Psoas muscle (tissue), 8 donors: ENCODE results near the gene SLC47A2. TPM values are rescaled to one million over a fixed set of nuclear protein-coding genes. Genes with fewer than 3 reads are reported as not detected.

Experiments
- ATAC-seq, 4 donors: fragments of 200-7000 bp; cut with Tn5 transposase; one replicate each; pipeline ENCODE4 v1.9.1; 2020; ENCODE audit warnings: moderate library complexity in 3 of 4, mild to moderate bottlenecking in 2 of 4
- DNase-seq, 2 donors: peaks; one replicate each; pipeline ENCODE4 v3.0.0-alpha.2; 2020
- H3K27ac ChIP-seq: fragments of 200-600 bp; one replicate; pipeline ENCODE4 v1.8.0; 2022
- H3K27me3 ChIP-seq, 3 donors: fragments of 200-600 bp in 1 of 3; one replicate each; pipeline versions ENCODE4 v1.6.1 to v1.8.0; 2013 to 2022; ENCODE audit warnings: low read length in 2 of 3, mild to moderate bottlenecking in 2 of 3, moderate library complexity in 1 of 3; ENCODE audit not compliant: insufficient read depth in 3 of 3
- H3K36me3 ChIP-seq, 2 donors: fragments of 200-600 bp in 1 of 2; one replicate each; pipeline versions ENCODE4 v1.6.1 to v1.8.0; 2013 to 2022; ENCODE audit warnings: low read depth in 1 of 2, mild to moderate bottlenecking in 1 of 2, moderate library complexity in 1 of 2; ENCODE audit not compliant: insufficient read depth in 1 of 2
- H3K4me1 ChIP-seq: fragments of 200-600 bp; one replicate; pipeline ENCODE4 v1.8.0; 2022
- H3K4me3 ChIP-seq: fragments of 200-600 bp; one replicate; pipeline ENCODE4 v1.8.0; 2022; ENCODE audit warnings: mild to moderate bottlenecking
- H3K9me3 ChIP-seq: fragments of 200-600 bp; one replicate; pipeline ENCODE4 v1.8.0; 2022
- CTCF ChIP-seq: fragments of 200-600 bp; IDR thresholded peaks from one replicate; pipeline ENCODE4 v1.8.0; 2022; ENCODE audit warnings: antibody characterized with exemption
- WGBS, 3 donors: extraction: QIAGEN DNeasy Blood & Tissue Kit; methylation state at CpG; one replicate each; pipeline versions ENCODE4 v1.1.6 to v1.1.7; 2013; 5-methylcytosine and 5-hydroxymethylcytosine counted together
- intact Hi-C, 2 donors: fragments of 100-400 bp; cut with DNase I; formaldehyde crosslinking; loops; one replicate each; pipeline versions ENCODE4 v1.11.0 to v1.14.2; 2022
- polyA plus RNA-seq, 3 donors: library from polyadenylated mRNA; stranded (reverse); fragments of 200-250 nt; gene quantifications; one replicate each; pipeline ENCODE4 v1.2.3, GENCODE V29; 2013
- total RNA-seq, 4 donors: library from RNA; stranded (reverse); fragmentation: NEBNext Ultra II Directional in 2 of 4; extraction: Animal tissue kit (Norgen Biotek cat#: 25700) in 2 of 4; gene quantifications; one replicate each; pipeline versions ENCODE4 v1.2.1 to v1.2.4, GENCODE V29; 2021 to 2023
- donor health status: healthy with polysubstance abuse.
- donor health status: DM: no; HTN: no; CAD: no; lungs with moderate emphysema.
- donor health status: Bipolar disorder and iron deficiency.
- donor health status: healthy.
- donor health status: DM: yes; HTN: yes; CAD: no.
- donor health status: DM: no; HTN: no; CAD: no.
- donor health status: DM: no; HTN: no; CAD: no.
- donor health status: DM: yes; HTN: yes; CAD: no.

The SLC47A2 gene
- total and polyA plus RNA-seq, 7 donors = 0.01 to 1.1 (median 0.06) TPM; not detected in 3

DNA sequence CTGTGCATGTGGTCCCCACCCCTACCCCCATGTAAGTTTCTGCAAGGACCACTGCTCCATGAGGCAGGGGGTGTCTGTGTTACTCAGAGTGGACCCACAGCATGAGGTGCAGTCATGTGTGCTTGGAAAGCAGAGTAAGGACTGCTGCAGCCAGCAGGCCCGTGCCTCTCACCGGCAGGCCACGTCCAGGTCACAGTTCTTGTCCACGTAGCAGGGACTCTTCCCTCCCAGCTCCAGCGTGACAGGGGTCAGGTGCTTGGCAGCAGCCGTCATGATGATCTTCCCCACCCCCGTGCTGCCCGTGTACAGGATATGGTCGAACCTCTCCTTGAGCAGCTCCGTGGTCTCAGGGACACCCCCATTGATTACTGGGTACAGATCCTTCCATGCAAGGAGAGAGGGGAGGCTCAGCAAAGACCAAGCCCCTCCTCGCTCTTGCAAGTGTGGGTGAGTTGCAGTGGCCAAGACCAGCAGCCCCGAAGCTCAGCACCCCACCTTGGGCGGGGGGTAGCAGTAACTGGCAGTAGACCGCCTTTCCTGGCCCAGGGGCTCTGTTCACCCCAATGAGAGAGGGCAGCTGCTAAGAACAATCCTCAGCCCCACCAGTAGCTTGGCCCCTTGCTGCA lies 25.6 kb upstream of the SLC47A2 start:
- TF ChIP-seq CTCF = no peak
- intact Hi-C loops = no loop called here
- H3K4me1 ChIP-seq = peaks cover 6% of the 10 kb centered on the region
- no peak overlapping the region for H3K27ac ChIP-seq
- 73 to 83% (median 74%) methylated on average over 14 of the region's 14 CpGs for whole genome bisulfite sequencing, 3 donors
- no peak for ATAC-seq
- no peaks in the 10 kb centered on the region for H3K9me3 ChIP-seq
- no peaks in the 10 kb centered on the region for H3K36me3 ChIP-seq
- no peaks in the 10 kb centered on the region for H3K27me3 ChIP-seq
- no peak overlapping the region for H3K4me3 ChIP-seq
- no peak for DNase-seq

GRCh38 chr17:19740933-19741332 lies 24.5 kb upstream of the SLC47A2 start:
- 80 to 86% (median 82%) methylated on average over 7 of the region's 7 CpGs for whole genome bisulfite sequencing, 3 donors
- Histone ChIP-seq H3K27ac (no peak overlapping the region), H3K27me3 (no peaks in the 10 kb centered on the region), H3K36me3 (no peaks in the 10 kb centered on the region), H3K9me3 (no peaks in the 10 kb centered on the region), H3K4me3 (no peak overlapping the region), H3K4me1 (peaks cover 6% of the 10 kb centered on the region)
- DNase-seq (no peak), ATAC-seq (no peak)
- intact Hi-C loops = no loop called here
- TF ChIP-seq CTCF = no peak

DNA sequence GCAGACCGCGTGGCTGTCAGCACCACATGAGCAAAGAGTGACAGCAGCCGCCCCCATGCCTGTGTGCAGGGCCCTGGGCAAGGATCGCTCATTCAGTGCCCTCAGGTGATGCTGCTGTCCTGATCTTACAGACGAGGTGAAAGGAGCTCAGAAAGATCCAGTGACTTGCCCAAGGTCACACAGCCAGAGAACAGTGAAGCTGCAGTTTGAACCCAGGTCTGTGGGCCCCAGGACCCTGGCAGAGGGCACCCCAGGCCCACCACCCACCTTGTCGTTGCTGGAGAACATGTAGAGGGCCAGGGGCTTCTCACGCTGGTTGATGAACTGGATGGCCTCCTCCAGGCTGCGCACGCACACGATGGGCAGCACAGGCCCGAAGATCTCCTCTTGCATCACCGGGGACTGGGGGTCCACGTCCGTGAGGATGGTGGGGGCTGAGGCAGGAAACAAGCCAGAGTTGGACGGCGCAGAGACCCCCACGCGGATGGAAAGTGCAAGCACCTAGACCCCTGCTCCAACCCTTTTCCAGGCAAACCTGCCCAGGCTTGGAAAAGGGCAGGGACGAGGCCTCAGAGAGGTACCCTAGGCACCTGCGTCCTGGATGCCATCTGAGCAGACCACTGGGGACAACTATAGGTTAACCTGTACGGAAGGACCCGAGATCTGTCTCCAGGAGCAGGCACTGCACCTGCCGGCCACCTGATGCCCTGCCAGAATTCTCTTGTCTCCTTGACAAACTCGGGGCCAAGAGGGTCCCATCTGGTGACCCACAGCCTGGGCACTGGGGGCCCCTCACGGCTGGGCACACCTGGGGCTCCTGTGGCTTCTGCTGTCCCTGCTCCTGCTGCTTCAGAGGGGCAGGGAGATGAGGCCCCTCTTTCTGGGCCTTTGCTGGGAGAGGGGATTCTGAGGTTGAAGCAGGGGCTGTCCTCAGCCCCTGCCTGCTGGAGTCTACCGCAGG lies 23.1 kb upstream of the SLC47A2 start:
- H3K9me3 ChIP-seq = no peaks in the 10 kb centered on the region
- no peak for TF ChIP-seq CTCF
- H3K27ac ChIP-seq = no peak overlapping the region
- 87 to 90% (median 88%) methylated on average over 26 of the region's 26 CpGs for WGBS, 3 donors
- no peaks in the 10 kb centered on the region for H3K27me3 ChIP-seq
- ATAC-seq (no peak), DNase-seq (no peak)
- no peaks in the 10 kb centered on the region for H3K36me3 ChIP-seq
- H3K4me3 ChIP-seq = no peak overlapping the region
- no peaks in the 10 kb centered on the region for H3K4me1 ChIP-seq
- intact Hi-C loops = no loop called here

GRCh38 chr17:19738757-19739156 lies 22.4 kb upstream of the SLC47A2 start:
- intact Hi-C loops = no loop called here
- Histone ChIP-seq H3K27ac (no peak overlapping the region), H3K4me3 (no peak overlapping the region), H3K27me3 (no peaks in the 10 kb centered on the region), H3K4me1 (no peaks in the 10 kb centered on the region), H3K36me3 (no peaks in the 10 kb centered on the region), H3K9me3 (no peaks in the 10 kb centered on the region)
- ATAC-seq = no peak
- no peak for DNase-seq
- TF ChIP-seq CTCF = no peak
- 93 to 96% (median 95%) methylated on average over 9 of the region's 9 CpGs for WGBS, 3 donors
